GM21528 (cell line): ENCODE data around the gene LCE2A.

Experiments
- ATAC-seq: cut with Tn5 transposase; IDR thresholded peaks from one replicate; pipeline ENCODE4 v1.9.1; 2021; ENCODE audit warnings: mild to moderate bottlenecking, moderate library complexity; ENCODE audit not compliant: unreplicated experiment, low FRiP score

The LCE2A gene

GRCh38 chr1:152741656-152742055, 43.5 kb downstream of the LCE2A start:
- no peak for ATAC-seq

- no peak for ATAC-seq
Observed at GRCh38 chr1:152743371-152744145, 45.4 kb downstream of the LCE2A start.

- ATAC-seq, result no peak
Observed at GRCh38 chr1:152745289-152745704, 47.2 kb downstream of the LCE2A start.

DNA sequence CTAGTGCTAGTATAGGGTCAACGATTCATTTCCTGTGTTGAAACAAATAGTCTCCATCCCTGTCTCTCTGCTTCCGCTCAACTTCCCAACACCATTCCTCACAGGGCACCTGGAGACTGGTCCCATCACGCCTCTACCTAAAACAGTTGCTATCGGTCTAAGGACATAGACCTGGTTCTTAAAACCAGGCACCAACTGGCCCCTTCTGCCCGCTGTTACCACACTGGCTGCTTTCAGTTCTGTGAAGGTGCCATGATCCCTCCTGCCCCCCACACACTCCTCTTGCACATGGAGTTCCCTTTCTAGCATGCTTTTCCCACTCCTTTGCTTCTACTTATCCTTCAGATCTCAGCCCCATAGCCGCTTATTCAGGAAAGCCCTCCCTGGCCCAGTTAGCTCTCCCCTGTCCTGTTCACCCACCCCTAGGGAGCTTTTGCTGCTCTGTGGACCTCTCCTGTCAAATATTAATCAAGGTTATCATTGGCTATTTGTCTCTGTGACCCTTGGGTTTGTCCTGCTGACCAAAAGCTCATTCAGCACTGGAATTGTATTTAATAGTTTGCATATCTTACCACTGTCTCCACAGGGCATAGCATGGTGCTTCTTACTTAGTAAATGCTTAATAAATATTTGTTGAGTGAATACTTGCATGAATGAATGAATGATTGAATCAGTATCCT, 47.8 kb downstream of the LCE2A start:
- no peak for ATAC-seq

DNA sequence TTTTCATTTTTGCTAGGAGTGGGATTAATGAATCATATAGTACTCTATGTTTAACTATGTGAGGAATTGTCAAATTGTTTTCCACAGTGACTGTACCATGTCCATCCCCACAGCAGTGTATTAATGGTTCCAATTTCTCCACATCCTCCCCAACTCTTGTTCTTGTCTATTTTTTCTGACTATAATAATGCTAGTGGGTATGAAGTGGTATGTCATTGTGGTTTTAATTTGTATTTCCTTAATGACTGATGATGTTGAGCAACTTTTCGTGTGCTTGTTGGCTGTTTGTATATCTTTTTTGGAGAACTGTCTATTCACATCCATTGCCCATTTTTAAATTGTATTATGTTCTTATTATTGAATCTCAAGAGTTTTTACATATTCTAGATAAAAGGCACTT, 49.7 kb downstream of the LCE2A start:
- ATAC-seq, result no peak
